GM18858 (cell line): ENCODE data around the gene TMEM42.

Source experiments
- ATAC-seq: cut with Tn5 transposase; IDR thresholded peaks from one replicate; pipeline ENCODE4 v1.9.1; 2021; ENCODE audit not compliant: unreplicated experiment

TMEM42 gene

GRCh38 chr3:44870375-44871061 is 8.8 kb downstream of the TMEM42 start:
- no peak for ATAC-seq

DNA sequence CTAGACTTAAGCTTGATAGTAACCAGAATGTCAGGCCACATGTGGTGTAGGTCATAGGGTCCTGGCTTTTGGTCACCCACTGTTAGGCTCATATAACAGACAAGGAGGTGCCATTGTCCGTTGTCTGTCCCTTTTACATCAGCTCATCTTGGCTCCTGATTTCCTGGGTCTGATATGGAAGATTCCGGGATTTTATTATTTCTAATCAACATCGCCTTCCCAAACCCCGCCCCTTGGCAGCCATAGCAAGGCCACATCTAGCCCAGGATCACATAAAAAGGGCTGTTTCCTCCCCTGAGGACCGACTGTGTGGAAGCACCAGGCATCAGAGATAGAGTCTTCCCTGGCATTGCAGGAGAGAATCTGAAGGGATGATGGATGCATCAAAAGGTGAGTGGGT is 12.6 kb downstream of the TMEM42 start, which contains the start of gene TGM4:
TGM4 (plus strand) TSS at position 301 of the 400 bp plus-strand sequence; CDS start at position 372, 71 bp downstream.
- ATAC-seq: no peak

DNA sequence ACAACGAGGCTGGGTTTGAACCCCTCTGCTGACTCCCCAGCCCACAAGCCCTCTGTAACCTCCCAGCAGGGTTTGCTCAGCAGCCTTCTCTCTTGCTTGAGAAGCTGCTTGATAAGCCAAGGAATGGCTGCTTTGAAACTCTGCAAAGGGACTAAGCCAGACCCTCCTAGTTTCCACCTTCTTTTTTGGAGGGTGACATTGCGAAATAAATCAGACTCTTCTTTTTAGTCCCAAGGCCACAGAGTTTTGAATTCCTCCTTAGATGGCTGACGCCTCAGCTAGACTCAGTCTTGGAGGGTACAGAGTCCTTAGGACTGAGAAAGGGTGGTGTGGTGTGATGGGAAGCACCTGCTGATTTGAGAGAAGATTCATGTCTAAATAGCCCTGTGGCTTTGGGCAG is 13.9 kb downstream of the TMEM42 start:
- no peak for ATAC-seq

- no peak for ATAC-seq
These were observed 15.6 kb downstream of the TMEM42 start for GRCh38 chr3:44877333-44877732.

GRCh38 chr3:44880284-44880683 is 18.6 kb downstream of the TMEM42 start:
- ATAC-seq: no peak

- ATAC-seq: no peak
These were observed 21.7 kb downstream of the TMEM42 start for GRCh38 chr3:44883213-44883955.

- ATAC-seq: no peak
These were observed 22.3 kb downstream of the TMEM42 start for GRCh38 chr3:44883999-44884431.

DNA sequence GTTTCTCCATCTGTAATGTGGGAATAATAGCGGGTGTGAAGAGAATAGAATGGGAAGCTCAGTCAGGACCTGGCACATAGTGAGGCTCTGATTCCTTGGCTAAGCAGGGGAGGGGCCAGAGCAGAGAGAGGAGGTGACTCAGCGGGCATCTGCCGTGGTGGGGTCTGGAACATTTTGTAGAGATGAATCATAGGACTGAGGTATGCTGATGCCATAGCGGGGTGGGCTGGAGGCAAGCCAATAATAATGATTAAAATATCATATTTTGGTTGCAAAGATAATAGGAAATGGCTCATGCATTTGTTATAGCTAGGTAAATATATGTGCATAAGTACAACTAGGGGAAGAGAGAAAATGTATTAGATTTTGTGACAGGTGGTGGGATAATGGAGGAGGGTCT is 23.9 kb downstream of the TMEM42 start:
- ATAC-seq: no peak

- no peak for ATAC-seq
These were observed 24.8 kb downstream of the TMEM42 start for GRCh38 chr3:44886561-44886960.

- ATAC-seq: no peak
These were observed 25.4 kb downstream of the TMEM42 start for GRCh38 chr3:44887101-44887500.

GRCh38 chr3:44890258-44890657 is 28.5 kb downstream of the TMEM42 start:
- ATAC-seq: no peak

GRCh38 chr3:44890852-44891251 is 29.1 kb downstream of the TMEM42 start:
- ATAC-seq: no peak

GRCh38 chr3:44892689-44893088 is 31.0 kb downstream of the TMEM42 start:
- ATAC-seq: no peak

DNA sequence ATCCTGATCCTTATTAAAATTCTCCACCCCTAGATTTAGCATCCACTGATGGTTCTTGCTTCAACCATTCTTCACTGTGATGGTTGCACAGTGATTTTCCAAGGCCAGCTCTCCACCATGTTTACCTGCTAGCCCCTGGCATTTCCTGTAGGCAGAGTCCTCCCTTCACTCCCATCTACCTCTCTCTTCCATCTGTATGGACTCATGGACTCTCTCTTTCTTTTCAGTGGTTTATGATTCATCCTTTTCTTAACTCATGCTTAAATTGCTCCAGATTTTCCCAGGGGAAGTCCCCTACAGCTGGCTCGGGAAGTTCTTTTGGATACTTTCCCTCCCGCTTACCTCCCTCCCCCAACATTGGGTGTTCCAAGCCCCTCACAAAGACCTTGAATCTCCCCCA is 31.4 kb downstream of the TMEM42 start:
- no peak for ATAC-seq

DNA sequence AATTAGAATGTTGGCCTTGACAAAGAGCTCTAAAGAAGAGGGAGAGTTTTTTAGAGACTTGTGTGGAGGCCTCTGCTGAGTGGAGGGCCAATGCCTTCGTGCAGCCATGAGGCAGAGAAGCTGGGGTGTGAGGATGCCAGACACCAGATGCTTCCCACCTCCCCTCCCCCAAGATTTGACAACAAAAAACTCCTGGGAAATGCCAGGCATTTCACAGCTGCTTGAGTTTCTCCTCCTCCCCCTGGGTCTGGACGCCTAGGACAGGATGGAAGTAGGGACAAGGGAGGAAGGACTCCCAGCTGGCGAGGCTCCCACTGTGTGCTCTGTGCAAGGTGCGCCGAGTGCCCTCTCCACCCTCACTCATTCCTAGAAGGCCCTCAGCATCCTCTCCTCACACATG is 32.8 kb downstream of the TMEM42 start:
- no peak for ATAC-seq

DNA sequence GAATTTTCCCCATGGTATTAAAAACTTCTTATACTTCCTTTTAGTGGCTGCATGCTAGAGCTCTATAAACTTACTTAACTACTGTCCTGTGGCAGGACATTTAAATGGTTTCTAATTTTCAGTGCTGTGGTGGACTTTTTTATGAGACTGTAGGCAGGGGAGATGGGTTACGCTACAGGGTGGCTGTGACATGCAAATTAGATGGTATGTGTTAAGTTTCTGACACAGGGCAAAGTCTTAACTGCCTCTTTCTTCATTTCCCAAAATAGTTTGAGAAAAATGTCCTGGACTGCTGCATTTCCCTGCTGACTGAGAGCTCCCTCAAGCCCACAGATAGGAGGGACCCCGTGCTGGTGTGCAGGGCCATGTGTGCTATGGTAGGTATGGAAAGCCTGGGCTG is 34.7 kb downstream of the TMEM42 start:
- ATAC-seq: no peak

- ATAC-seq: no peak
These were observed 38.1 kb downstream of the TMEM42 start for GRCh38 chr3:44899683-44900367.

GRCh38 chr3:44902628-44903027 is 40.9 kb downstream of the TMEM42 start:
- ATAC-seq: no peak

- no peak for ATAC-seq
These were observed 41.6 kb downstream of the TMEM42 start for GRCh38 chr3:44903314-44903713.

GRCh38 chr3:44903751-44904150 is 42.0 kb downstream of the TMEM42 start:
- ATAC-seq: no peak

DNA sequence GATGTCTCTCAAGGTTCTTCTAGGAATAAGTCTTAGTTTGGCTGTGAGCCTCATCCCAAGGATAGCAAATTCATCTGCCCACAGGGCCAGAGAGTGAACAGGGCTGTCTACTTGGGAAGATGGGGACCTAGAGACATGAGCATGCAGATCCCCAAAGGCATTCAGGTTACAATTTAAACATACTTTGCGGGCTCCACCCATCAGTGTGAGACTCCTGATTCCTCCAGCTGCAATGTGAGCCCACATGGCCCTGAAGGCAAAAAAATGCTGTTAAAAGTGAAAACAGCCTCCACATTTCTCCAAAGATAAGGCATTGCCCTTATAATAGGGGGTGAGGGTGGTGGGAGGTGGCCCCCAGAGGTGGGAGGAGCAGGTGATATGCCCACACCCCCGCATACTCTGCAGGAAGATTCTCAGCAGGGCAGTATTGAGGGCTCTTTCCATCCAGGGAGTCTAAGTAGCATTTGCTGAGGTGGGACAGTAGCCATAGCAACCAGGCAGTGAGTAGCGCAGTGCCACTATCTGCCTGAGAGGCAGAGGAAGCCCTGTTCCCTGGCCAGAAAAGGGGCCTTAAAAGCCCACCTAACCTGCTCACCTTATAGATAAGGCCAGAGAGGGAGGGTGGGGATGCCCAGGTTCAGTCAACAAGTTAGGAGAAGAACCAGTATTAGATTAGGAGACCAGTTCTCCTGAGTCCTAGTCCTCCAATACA is 43.9 kb downstream of the TMEM42 start:
- no peak for ATAC-seq
